ENCODE data around the gene IL32. TPM values are rescaled to one million over a fixed set of nuclear protein-coding genes. Genes with fewer than 3 reads are reported as not detected.

The IL32 gene
- polyA plus RNA-seq, 2 donors, result 16.5 to 19.0 TPM

DNA sequence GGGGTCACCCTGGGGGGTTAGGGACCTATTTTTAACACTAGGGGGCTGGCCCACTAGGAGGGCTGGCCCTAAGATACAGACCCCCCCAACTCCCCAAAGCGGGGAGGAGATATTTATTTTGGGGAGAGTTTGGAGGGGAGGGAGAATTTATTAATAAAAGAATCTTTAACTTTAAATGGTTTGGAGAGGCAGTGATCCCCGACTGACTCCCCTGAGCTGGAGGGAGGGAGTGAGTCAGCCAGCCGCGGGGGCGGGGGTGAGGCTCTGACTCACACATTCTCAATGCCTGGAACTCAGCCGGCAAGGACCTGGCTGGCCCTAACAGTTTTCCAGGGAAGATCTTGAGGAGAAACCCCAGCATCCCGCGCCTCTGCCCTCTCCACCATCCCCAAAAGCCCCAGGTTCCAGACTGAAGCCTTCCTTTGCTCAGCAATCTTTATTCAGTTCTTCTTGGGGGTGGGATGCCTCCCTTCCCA lies 43.2 kb upstream of the IL32 start:
- peaks cover 7 to 32% of the 10 kb centered on the region in 2 donors for H3K4me1 ChIP-seq (ENCODE audit: control insufficient read depth in 2 of 2, insufficient read depth in 2 of 2, low read length in 1 of 2)
- no peaks in the 10 kb centered on the region for H3K9me3 ChIP-seq (ENCODE audit: control insufficient read depth in 2 of 2, insufficient read depth in 1 of 2, low read depth in 1 of 2, low read length in 1 of 2)
- peak overlapping the region; percentile 96 to 98 for H3K27ac ChIP-seq (ENCODE audit: low read depth in 2 of 2, low read length in 1 of 2)
- 5 to 21% methylated on average over 7 to 8 of the region's 8 CpGs for WGBS, 2 donors
- H3K36me3 ChIP-seq (ENCODE audit: control insufficient read depth in 2 of 2, insufficient read depth in 2 of 2, low read length in 1 of 2), result peaks cover 5 to 18% of the 10 kb centered on the region in 2 donors
- peak overlapping the region in 1 of 2 donors; percentile 69 for H3K4me3 ChIP-seq (ENCODE audit: low read depth in 1 of 2, low read length in 2 of 2)
- H3K27me3 ChIP-seq (ENCODE audit: control insufficient read depth in 1 of 2, insufficient read depth in 2 of 2, low read length in 2 of 2), result no peaks in the 10 kb centered on the region

- H3K27me3 ChIP-seq (ENCODE audit: control insufficient read depth in 1 of 2, insufficient read depth in 2 of 2, low read length in 2 of 2), result no peaks in the 10 kb centered on the region
- 18 to 30% methylated on average over 8 of the region's 8 CpGs for WGBS, 2 donors
- peak overlapping the region; percentile 6 to 54 for H3K4me3 ChIP-seq (ENCODE audit: low read depth in 1 of 2, low read length in 2 of 2)
- peak overlapping the region; percentile 96 to 98 for H3K27ac ChIP-seq (ENCODE audit: low read depth in 2 of 2, low read length in 1 of 2)
- peaks cover 8 to 32% of the 10 kb centered on the region in 2 donors for H3K4me1 ChIP-seq (ENCODE audit: control insufficient read depth in 2 of 2, insufficient read depth in 2 of 2, low read length in 1 of 2)
- H3K9me3 ChIP-seq (ENCODE audit: control insufficient read depth in 2 of 2, insufficient read depth in 1 of 2, low read depth in 1 of 2, low read length in 1 of 2), result no peaks in the 10 kb centered on the region
- H3K36me3 ChIP-seq (ENCODE audit: control insufficient read depth in 2 of 2, insufficient read depth in 2 of 2, low read length in 1 of 2), result peaks cover 5 to 20% of the 10 kb centered on the region in 2 donors
These were observed 42.6 kb upstream of the IL32 start for GRCh38 chr16:3022684-3023414.

GRCh38 chr16:3023415-3023668 lies 42.1 kb upstream of the IL32 start:
- 8 to 31% methylated on average over 3 to 6 of the region's 6 CpGs for WGBS, 2 donors
- H3K4me1 ChIP-seq (ENCODE audit: control insufficient read depth in 2 of 2, insufficient read depth in 2 of 2, low read length in 1 of 2), result peaks cover 10 to 30% of the 10 kb centered on the region in 2 donors
- H3K27ac ChIP-seq (ENCODE audit: low read depth in 2 of 2, low read length in 1 of 2), result peak overlapping the region; percentile 96 to 98
- H3K4me3 ChIP-seq (ENCODE audit: low read depth in 1 of 2, low read length in 2 of 2), result peak overlapping the region; percentile 54 to 69
- peaks cover 5 to 20% of the 10 kb centered on the region in 2 donors for H3K36me3 ChIP-seq (ENCODE audit: control insufficient read depth in 2 of 2, insufficient read depth in 2 of 2, low read length in 1 of 2)
- no peaks in the 10 kb centered on the region for H3K9me3 ChIP-seq (ENCODE audit: control insufficient read depth in 2 of 2, insufficient read depth in 1 of 2, low read depth in 1 of 2, low read length in 1 of 2)
- no peaks in the 10 kb centered on the region for H3K27me3 ChIP-seq (ENCODE audit: control insufficient read depth in 1 of 2, insufficient read depth in 2 of 2, low read length in 2 of 2)

DNA sequence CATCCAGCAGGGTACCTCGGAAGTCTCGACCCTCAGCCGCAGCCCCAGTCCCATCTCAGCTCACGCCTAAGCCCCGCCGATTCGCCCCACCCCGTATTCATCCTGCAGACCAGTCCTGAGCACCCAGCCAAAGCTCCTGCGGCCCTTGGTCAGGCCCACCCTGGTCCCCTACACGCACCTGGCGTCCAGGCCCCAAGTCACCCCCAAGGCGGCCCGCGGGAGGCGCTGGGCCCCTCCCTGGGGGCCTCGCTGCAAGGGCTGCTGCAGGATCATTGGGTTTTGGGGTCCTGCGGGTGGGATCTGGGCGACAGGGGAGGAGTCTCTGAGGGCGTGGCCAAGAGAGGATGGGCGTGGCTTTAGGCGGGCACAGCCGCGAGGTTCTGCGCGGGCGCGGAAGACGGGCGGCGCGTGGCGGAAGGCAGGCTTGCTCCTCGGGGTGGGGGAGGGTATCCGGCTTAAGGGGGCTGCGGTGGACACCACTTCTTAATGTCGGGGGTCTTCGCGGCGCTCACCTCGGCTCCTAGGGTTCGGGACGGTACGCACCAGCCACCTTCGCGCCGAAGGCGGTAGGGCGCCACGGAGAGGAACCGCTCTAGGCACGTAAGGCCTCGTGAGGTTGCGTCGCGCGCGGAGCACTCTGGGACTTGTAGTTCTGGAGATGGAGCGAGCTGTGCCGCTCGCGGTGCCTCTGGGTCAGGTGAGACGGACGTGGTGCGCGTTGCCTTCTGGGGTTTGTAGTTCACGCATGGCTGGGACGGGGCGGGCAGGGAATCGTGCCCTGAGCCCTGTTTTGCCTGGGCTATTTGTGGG lies 41.6 kb upstream of the IL32 start, which contains the start of the genes HCFC1R1 and THOC6:
Gene HCFC1R1 (minus strand): TSS at position 274 of the 810 bp plus-strand sequence. CDS start 1 bp downstream, at position 273.
Gene THOC6 (plus strand): TSS at position 367 of the 810 bp plus-strand sequence. CDS start 292 bp downstream, at position 659.
- H3K4me1 ChIP-seq (ENCODE audit: control insufficient read depth in 2 of 2, insufficient read depth in 2 of 2, low read length in 1 of 2), result peaks cover 10 to 35% of the 10 kb centered on the region in 2 donors
- H3K27ac ChIP-seq (ENCODE audit: low read depth in 2 of 2, low read length in 1 of 2), result peak within 1 kb of the TSS; percentile 96 to 98
- no peaks in the 10 kb centered on the region for H3K27me3 ChIP-seq (ENCODE audit: control insufficient read depth in 1 of 2, insufficient read depth in 2 of 2, low read length in 2 of 2)
- H3K36me3 ChIP-seq (ENCODE audit: control insufficient read depth in 2 of 2, insufficient read depth in 2 of 2, low read length in 1 of 2), result peaks cover 5 to 22% of the 10 kb centered on the region in 2 donors
- peak within 1 kb of the TSS; percentile 54 to 69 for H3K4me3 ChIP-seq (ENCODE audit: low read depth in 1 of 2, low read length in 2 of 2)
- WGBS, 2 donors, result 1% methylated on average over 68 to 69 of the region's 69 CpGs
- H3K9me3 ChIP-seq (ENCODE audit: control insufficient read depth in 2 of 2, insufficient read depth in 1 of 2, low read depth in 1 of 2, low read length in 1 of 2), result no peaks in the 10 kb centered on the region

DNA sequence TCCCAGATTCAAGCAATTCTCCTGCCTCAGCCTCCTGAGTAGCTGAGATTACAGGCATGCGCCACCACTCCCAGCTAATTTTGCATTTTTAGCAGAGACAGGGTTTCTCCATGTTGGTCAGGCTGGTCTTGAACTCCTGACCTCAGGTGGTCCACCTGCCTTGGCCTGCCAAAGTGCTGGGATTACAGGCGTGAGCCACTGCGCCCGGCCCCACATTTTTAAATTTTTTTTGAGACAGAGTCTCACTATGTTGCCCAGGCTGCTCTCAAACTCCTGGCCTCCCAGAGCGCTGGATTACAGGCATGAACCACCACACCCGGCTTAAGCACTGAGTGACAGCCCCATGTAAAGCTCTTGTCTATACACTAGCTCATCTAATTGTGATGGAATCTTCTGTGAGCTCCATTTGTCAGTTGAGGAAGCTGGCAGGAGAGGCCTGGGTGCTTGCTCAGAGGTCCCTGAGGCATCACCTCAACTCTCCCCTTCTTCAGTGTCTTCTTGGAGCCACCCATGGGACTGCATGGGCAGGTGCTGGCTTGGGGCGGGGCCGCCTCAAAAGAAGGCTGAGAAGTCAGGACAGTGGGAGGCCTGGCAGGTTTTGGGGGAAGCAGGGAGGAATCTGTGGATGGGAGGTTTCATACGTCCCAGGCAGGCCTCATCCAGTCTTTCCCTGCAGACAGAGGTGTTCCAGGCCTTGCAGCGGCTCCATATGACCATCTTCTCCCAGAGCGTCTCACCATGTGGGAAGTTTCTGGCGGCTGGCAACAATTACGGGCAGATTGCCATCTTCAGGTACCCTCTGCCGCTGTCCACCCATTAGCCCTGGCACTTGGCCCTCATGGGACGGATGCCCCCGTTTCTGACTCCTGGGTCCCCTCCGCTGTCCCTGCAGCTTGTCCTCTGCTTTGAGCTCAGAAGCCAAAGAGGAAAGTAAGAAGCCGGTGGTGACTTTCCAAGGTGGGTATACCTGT lies 40.1 kb upstream of the IL32 start:
- peak overlapping the region in 1 of 2 donors; percentile 14 for H3K27ac ChIP-seq (ENCODE audit: low read depth in 2 of 2, low read length in 1 of 2)

DNA sequence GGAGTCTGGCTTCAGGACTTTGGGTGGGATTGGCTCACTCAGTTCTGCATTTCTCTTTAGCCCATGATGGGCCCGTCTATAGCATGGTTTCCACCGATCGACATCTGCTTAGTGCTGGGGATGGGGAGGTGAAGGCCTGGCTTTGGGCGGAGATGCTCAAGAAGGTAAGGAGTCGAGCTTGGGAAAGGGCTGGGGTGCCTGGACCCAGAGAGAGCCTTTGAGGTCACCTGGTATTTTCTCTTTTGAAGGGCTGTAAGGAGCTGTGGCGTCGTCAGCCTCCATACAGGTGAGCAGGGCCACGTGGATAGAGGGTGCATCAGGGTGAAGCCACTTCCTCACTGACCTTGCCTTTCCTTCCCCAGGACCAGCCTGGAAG lies 39.4 kb upstream of the IL32 start:
- H3K36me3 ChIP-seq (ENCODE audit: control insufficient read depth in 2 of 2, insufficient read depth in 2 of 2, low read length in 1 of 2), result peaks cover 5 to 32% of the 10 kb centered on the region in 2 donors
- no peak overlapping the region for H3K4me3 ChIP-seq (ENCODE audit: low read depth in 1 of 2, low read length in 2 of 2)
- no peaks in the 10 kb centered on the region for H3K27me3 ChIP-seq (ENCODE audit: control insufficient read depth in 1 of 2, insufficient read depth in 2 of 2, low read length in 2 of 2)
- H3K27ac ChIP-seq (ENCODE audit: low read depth in 2 of 2, low read length in 1 of 2), result no peak overlapping the region
- H3K4me1 ChIP-seq (ENCODE audit: control insufficient read depth in 2 of 2, insufficient read depth in 2 of 2, low read length in 1 of 2), result peaks cover 10 to 41% of the 10 kb centered on the region in 2 donors
- WGBS, 2 donors, result 88 to 90% methylated on average over 8 of the region's 8 CpGs
- H3K9me3 ChIP-seq (ENCODE audit: control insufficient read depth in 2 of 2, insufficient read depth in 1 of 2, low read depth in 1 of 2, low read length in 1 of 2), result peaks cover 0 to 3% of the 10 kb centered on the region in 2 donors

More for the DNA sequence above, 40.1 kb upstream of the IL32 start:
- H3K36me3 ChIP-seq (ENCODE audit: control insufficient read depth in 2 of 2, insufficient read depth in 2 of 2, low read length in 1 of 2), result peaks cover 5 to 28% of the 10 kb centered on the region in 2 donors
- no peak overlapping the region for H3K4me3 ChIP-seq (ENCODE audit: low read depth in 1 of 2, low read length in 2 of 2)
- WGBS, 2 donors, result 88 to 89% methylated on average over 17 to 18 of the region's 18 CpGs
- H3K4me1 ChIP-seq (ENCODE audit: control insufficient read depth in 2 of 2, insufficient read depth in 2 of 2, low read length in 1 of 2), result peaks cover 10 to 41% of the 10 kb centered on the region in 2 donors
- H3K9me3 ChIP-seq (ENCODE audit: control insufficient read depth in 2 of 2, insufficient read depth in 1 of 2, low read depth in 1 of 2, low read length in 1 of 2), result peaks cover 0 to 2% of the 10 kb centered on the region in 2 donors
- no peaks in the 10 kb centered on the region for H3K27me3 ChIP-seq (ENCODE audit: control insufficient read depth in 1 of 2, insufficient read depth in 2 of 2, low read length in 2 of 2)

GRCh38 chr16:3026609-3027488 lies 38.6 kb upstream of the IL32 start:
- peaks cover 0 to 3% of the 10 kb centered on the region in 2 donors for H3K9me3 ChIP-seq (ENCODE audit: control insufficient read depth in 2 of 2, insufficient read depth in 1 of 2, low read depth in 1 of 2, low read length in 1 of 2)
- peaks cover 5 to 32% of the 10 kb centered on the region in 2 donors for H3K36me3 ChIP-seq (ENCODE audit: control insufficient read depth in 2 of 2, insufficient read depth in 2 of 2, low read length in 1 of 2)
- no peak overlapping the region for H3K4me3 ChIP-seq (ENCODE audit: low read depth in 1 of 2, low read length in 2 of 2)
- peaks cover 14 to 33% of the 10 kb centered on the region in 2 donors for H3K4me1 ChIP-seq (ENCODE audit: control insufficient read depth in 2 of 2, insufficient read depth in 2 of 2, low read length in 1 of 2)
- no peak overlapping the region for H3K27ac ChIP-seq (ENCODE audit: low read depth in 2 of 2, low read length in 1 of 2)
- H3K27me3 ChIP-seq (ENCODE audit: control insufficient read depth in 1 of 2, insufficient read depth in 2 of 2, low read length in 2 of 2), result no peaks in the 10 kb centered on the region
- 93 to 96% methylated on average over 22 to 24 of the region's 24 CpGs for WGBS, 2 donors

DNA sequence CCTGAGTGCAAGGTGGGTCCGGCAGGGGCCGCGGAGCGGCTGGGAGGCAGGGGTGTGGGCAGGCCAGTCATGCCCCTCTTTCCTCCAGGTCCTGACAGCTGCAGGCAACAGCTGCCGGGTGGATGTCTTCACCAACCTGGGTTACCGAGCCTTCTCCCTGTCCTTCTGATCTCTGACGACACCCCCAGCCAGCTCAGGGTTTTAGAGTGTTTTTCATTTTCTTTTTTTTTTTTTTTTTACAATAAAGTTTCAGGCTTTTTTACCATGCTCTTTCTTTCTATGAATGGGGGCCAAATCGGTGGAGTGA lies 38.0 kb upstream of the IL32 start:
- Histone ChIP-seq H3K27ac (ENCODE audit: low read depth in 2 of 2, low read length in 1 of 2) (no peak overlapping the region), H3K27me3 (ENCODE audit: control insufficient read depth in 1 of 2, insufficient read depth in 2 of 2, low read length in 2 of 2) (no peaks in the 10 kb centered on the region), H3K9me3 (ENCODE audit: control insufficient read depth in 2 of 2, insufficient read depth in 1 of 2, low read depth in 1 of 2, low read length in 1 of 2) (peaks cover 0 to 3% of the 10 kb centered on the region in 2 donors), H3K4me1 (ENCODE audit: control insufficient read depth in 2 of 2, insufficient read depth in 2 of 2, low read length in 1 of 2) (peaks cover 14 to 33% of the 10 kb centered on the region in 2 donors), H3K36me3 (ENCODE audit: control insufficient read depth in 2 of 2, insufficient read depth in 2 of 2, low read length in 1 of 2) (peaks cover 5 to 35% of the 10 kb centered on the region in 2 donors), H3K4me3 (ENCODE audit: low read depth in 1 of 2, low read length in 2 of 2) (no peak overlapping the region)
- WGBS, 2 donors, result 88 to 91% methylated on average over 8 of the region's 8 CpGs

All from esophagus (tissue), 2 donors.